Adrenal gland (tissue), 12 donors: ENCODE measurements around the gene DGKG. TPM values are rescaled to one million over a fixed set of nuclear protein-coding genes. Genes with fewer than 3 reads are reported as not detected.
A peak's percentile ranks its signal among the peaks of the same experiment; 100 is the strongest.

ENCODE experiments used
- DNase-seq, 7 donors: peaks; one replicate each; pipeline ENCODE4 v3.0.0-alpha.2; 2019 to 2020
- H3K27ac ChIP-seq, 5 donors: fragments of 200-600 bp; sonication (generic) in 4 of 5; 1 replicate in 3 of 5; 2 replicates in 2 of 5; pipeline versions ENCODE4 v1.5.1 to v1.8.0; 2016 to 2020; ENCODE audit warnings: mild to moderate bottlenecking in 1 of 5
- H3K27me3 ChIP-seq: fragments of 200-600 bp; 2 replicates; pipeline ENCODE4 v1.8.0; 2021
- H3K36me3 ChIP-seq, 2 donors: fragments of 200-600 bp; replicated peaks in 1 of 2; 1 replicate in 1 of 2; 2 replicates in 1 of 2; pipeline versions ENCODE4 v1.5.1 to v1.8.0; 2018 to 2022
- H3K4me1 ChIP-seq, 2 donors: fragments of 200-600 bp; replicated peaks in 1 of 2; 1 replicate in 1 of 2; 2 replicates in 1 of 2; pipeline versions ENCODE4 v1.5.1 to v1.8.0; 2018 to 2021
- H3K4me3 ChIP-seq, 4 donors: fragments of 200-600 bp; sonication (generic) in 3 of 4; one replicate each; pipeline ENCODE4 v1.5.1; 2016 to 2018
- H3K9me3 ChIP-seq, 3 donors: fragments of 200-600 bp; sonication (generic) in 1 of 3; replicated peaks in 1 of 3; 1 replicate in 2 of 3; 2 replicates in 1 of 3; pipeline versions ENCODE4 v1.5.1 to v1.8.0; 2016 to 2021
- POLR2A ChIP-seq, 2 donors: fragments of 450-650 bp; IDR thresholded peaks; one replicate each; pipeline ENCODE4 v1.6.1; 2017; ENCODE audit warnings: antibody characterized with exemption in 2 of 2, mild to moderate bottlenecking in 2 of 2, moderate library complexity in 1 of 2
- WGBS, 4 donors: extraction: QIAGEN DNeasy Blood & Tissue Kit in 2 of 4; methylation state at CpG; one replicate each; pipeline versions ENCODE4 v1.1.5 to v1.1.7; 2013 to 2017; 5-methylcytosine and 5-hydroxymethylcytosine counted together
- intact Hi-C, 2 donors: fragments of 100-400 bp; cut with DNase I; formaldehyde crosslinking; loops; one replicate each; pipeline versions ENCODE4 v1.14.1 to v1.15.0; 2022 to 2023
- polyA plus RNA-seq, 3 donors: library from polyadenylated mRNA; stranded (reverse); fragments of 200-250 nt in 2 of 3; fragments of 350-450 nt in 1 of 3; fragmentation: Illumina TruSeq in 1 of 3; extraction: RNeasy Lipid Tissue Mini Kit (QIAGEN cat#74804) in 1 of 3; gene quantifications; one replicate each; pipeline ENCODE4 v1.2.3, GENCODE V29; 2013 to 2014
- total RNA-seq, 9 donors: library from RNA; depleted of rRNA in 4 of 9; stranded (reverse); fragments of >200 nt in 4 of 9; fragments of 120-200 nt in 1 of 9; fragmentation: NEBNext Ultra II Directional in 1 of 9; extraction: Animal tissue kit (Norgen Biotek cat#: 25700) in 1 of 9; gene quantifications; one replicate each; pipeline versions ENCODE4 v1.1.0 to v1.2.4, GENCODE V29; 2013 to 2023
- TF ChIP-seq, protein P1 (sequence below), 6 experiments: fragments of 450-650 bp in 4 of 6; fragments of 200-600 bp in 2 of 6; sonication (generic) in 1 of 6; IDR thresholded peaks; 1 replicate in 5 of 6; 2 replicates in 1 of 6; pipeline versions ENCODE4 v1.5.1 to v1.8.0; 2016 to 2021; ENCODE audit warnings: antibody characterized with exemption in 6 of 6, mild to moderate bottlenecking in 2 of 6, moderate library complexity in 1 of 6
- donor health status: healthy with polysubstance abuse.
- donor health status: Bipolar disorder and iron deficiency.
- donor health status: DM: yes; HTN: yes; CAD: no.
- donor health status: DM: no; HTN: no; CAD: no.
- donor health status: DM: no; HTN: no; CAD: no.
- donor health status: DM: yes; HTN: yes; CAD: no.

The DGKG gene
- total and polyA plus RNA-seq, 12 donors = 2.9 to 43.7 (median 28.3) TPM

- intact Hi-C loops = loop anchor here in 1 of 2 donors (10.0 kb wide), 1 partner anchor 105 kb away; no protein-coding TSS in a partner anchor
- peaks cover 0 to 1% of the 10 kb centered on the region in 2 donors for H3K36me3 ChIP-seq
- WGBS, 4 donors = 7 to 9% (median 8%) methylated on average over 23 to 35 of the region's 35 CpGs
Observed at GRCh38 chr3:186109897-186110803, 251.9 kb downstream of the DGKG start.

GRCh38 chr3:186108941-186109865, 252.8 kb downstream of the DGKG start, which contains the start of gene ETV5:
Gene ETV5 (minus strand): TSS chr3:186109089. CDS start chr3:186105868, 3,221 bp downstream.
- Histone ChIP-seq H3K27me3 (no peaks in the 10 kb centered on the region), H3K9me3 (no peaks in the 10 kb centered on the region), H3K4me1 (peaks cover 21 to 35% of the 10 kb centered on the region in 2 donors), H3K27ac (peak within 1 kb of the TSS; percentile 85 to 96 (median 94)), H3K4me3 (peak within 1 kb of the TSS; percentile 41 to 87 (median 70)), H3K36me3 (peaks cover 0 to 5% of the 10 kb centered on the region in 2 donors)
- TF ChIP-seq, protein P1, sequence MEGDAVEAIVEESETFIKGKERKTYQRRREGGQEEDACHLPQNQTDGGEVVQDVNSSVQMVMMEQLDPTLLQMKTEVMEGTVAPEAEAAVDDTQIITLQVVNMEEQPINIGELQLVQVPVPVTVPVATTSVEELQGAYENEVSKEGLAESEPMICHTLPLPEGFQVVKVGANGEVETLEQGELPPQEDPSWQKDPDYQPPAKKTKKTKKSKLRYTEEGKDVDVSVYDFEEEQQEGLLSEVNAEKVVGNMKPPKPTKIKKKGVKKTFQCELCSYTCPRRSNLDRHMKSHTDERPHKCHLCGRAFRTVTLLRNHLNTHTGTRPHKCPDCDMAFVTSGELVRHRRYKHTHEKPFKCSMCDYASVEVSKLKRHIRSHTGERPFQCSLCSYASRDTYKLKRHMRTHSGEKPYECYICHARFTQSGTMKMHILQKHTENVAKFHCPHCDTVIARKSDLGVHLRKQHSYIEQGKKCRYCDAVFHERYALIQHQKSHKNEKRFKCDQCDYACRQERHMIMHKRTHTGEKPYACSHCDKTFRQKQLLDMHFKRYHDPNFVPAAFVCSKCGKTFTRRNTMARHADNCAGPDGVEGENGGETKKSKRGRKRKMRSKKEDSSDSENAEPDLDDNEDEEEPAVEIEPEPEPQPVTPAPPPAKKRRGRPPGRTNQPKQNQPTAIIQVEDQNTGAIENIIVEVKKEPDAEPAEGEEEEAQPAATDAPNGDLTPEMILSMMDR (IDR thresholded peaks at IDR 0.05) = peak in 2 of 6 experiments; percentile 38
- peak; percentile 90 to 98 for TF ChIP-seq POLR2A (IDR thresholded peaks at IDR 0.05)
- DNase-seq = peak; percentile 99 to 100 (median 100)
- intact Hi-C loops = loop anchor here in 1 of 2 donors (10.0 kb wide), 1 partner anchor 106 kb away; no protein-coding TSS in a partner anchor
- 0% methylated on average over 22 to 63 of the region's 63 CpGs for WGBS, 4 donors

More at GRCh38 chr3:186109897-186110803, 251.9 kb downstream of the DGKG start:
- peak overlapping the region; percentile 47 to 95 (median 91) for H3K27ac ChIP-seq
- DNase-seq = peak; percentile 45 to 76 (median 56)
- no peaks in the 10 kb centered on the region for H3K9me3 ChIP-seq
- peak overlapping the region in 3 of 4 donors; percentile 20 to 66 (median 53) for H3K4me3 ChIP-seq
- H3K27me3 ChIP-seq = no peaks in the 10 kb centered on the region
- TF ChIP-seq, protein P1 (IDR thresholded peaks at IDR 0.05) = no peak
- no peak for TF ChIP-seq POLR2A (IDR thresholded peaks at IDR 0.05)
- H3K4me1 ChIP-seq = peaks cover 21 to 30% of the 10 kb centered on the region in 2 donors

DNA sequence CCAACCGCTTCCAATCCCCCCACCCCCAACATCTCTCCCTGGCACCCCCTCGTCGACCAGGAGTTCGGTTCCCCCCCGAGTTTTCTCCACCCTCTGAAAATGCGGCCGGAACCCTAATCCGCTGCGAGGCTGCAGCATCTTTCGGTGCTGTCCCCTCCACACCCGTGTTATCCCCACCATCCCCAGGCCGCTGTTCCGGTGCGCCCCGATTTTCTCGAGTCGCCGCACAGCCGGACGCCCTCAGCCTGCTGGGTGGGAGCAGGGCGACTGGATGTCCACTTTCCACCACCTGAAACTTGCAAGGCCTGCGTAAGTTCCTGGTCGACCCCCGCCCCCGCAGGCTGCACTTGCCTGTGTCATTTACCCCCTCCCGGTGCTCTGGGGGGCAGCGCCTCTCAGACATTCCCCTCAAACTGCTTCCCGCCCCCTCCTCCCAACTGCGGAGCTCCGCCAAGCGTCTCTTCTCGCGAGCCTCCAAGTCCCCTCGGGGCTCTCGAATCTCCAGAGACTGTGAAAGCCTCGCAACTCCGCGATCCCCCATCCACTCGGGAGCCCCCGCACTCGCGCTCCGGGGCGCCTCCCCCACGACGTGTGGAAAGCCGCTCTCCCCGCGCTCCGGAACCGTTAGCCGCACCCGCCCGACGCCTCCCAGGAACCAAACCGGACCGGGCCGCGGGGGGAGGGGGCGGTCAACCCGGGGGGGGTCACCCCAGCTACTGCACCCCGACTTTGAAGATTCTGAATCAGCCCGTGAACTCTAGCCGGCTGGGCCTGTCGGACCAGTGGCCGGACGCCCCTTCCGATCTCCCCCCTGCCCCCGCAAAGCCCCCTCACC, 253.7 kb downstream of the DGKG start:
- peak in 6 of 7 donors; percentile 54 to 77 (median 62) for DNase-seq
- Histone ChIP-seq H3K9me3 (no peaks in the 10 kb centered on the region), H3K4me3 (peak overlapping the region; percentile 41 to 87 (median 70)), H3K4me1 (peaks cover 21 to 41% of the 10 kb centered on the region in 2 donors), H3K27ac (peak overlapping the region; percentile 83 to 96 (median 94)), H3K27me3 (no peaks in the 10 kb centered on the region), H3K36me3 (peaks cover 0 to 5% of the 10 kb centered on the region in 2 donors)
- TF ChIP-seq, protein P1 (IDR thresholded peaks at IDR 0.05) = no peak
- TF ChIP-seq POLR2A (IDR thresholded peaks at IDR 0.05) = no peak
- WGBS, 4 donors = 0 to 2% (median 1%) methylated on average over 27 to 69 of the region's 69 CpGs
- intact Hi-C loops = loop anchor here in 1 of 2 donors (10.0 kb wide), 1 partner anchor 106 kb away; no protein-coding TSS in a partner anchor
